GM21619 (cell line): Measurements from ENCODE around the gene FOCAD.

Source experiments
- ATAC-seq: cut with Tn5 transposase; IDR thresholded peaks from one replicate; pipeline ENCODE4 v1.9.1; 2021; ENCODE audit not compliant: unreplicated experiment

The FOCAD gene

GRCh38 chr9:20786807-20787206, 102.7 kb downstream of the FOCAD start:
- no peak for ATAC-seq

- no peak for ATAC-seq
Observed at GRCh38 chr9:20788526-20789451, 104.7 kb downstream of the FOCAD start.

- ATAC-seq, result no peak
Observed at GRCh38 chr9:20790721-20791120, 106.7 kb downstream of the FOCAD start.

DNA sequence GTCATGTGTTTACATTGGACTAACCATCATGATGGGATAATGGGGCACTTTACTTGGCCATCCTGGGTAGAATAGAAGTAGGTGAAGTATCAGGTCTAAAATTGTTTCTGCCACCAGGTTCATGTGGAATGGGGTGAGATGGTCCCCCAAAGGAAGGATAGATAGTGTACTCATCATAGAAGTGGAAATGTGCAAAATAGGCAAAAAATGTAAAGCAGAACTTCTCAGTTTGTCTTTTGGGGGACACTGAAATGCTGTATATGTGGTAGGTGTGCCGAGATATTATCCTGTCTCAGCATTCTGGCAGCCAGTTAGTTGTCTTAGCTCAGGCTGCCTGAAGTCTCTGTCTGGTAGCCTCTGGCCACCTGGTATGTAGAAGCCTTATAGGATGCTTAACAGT, 107.6 kb downstream of the FOCAD start:
- ATAC-seq, result no peak

DNA sequence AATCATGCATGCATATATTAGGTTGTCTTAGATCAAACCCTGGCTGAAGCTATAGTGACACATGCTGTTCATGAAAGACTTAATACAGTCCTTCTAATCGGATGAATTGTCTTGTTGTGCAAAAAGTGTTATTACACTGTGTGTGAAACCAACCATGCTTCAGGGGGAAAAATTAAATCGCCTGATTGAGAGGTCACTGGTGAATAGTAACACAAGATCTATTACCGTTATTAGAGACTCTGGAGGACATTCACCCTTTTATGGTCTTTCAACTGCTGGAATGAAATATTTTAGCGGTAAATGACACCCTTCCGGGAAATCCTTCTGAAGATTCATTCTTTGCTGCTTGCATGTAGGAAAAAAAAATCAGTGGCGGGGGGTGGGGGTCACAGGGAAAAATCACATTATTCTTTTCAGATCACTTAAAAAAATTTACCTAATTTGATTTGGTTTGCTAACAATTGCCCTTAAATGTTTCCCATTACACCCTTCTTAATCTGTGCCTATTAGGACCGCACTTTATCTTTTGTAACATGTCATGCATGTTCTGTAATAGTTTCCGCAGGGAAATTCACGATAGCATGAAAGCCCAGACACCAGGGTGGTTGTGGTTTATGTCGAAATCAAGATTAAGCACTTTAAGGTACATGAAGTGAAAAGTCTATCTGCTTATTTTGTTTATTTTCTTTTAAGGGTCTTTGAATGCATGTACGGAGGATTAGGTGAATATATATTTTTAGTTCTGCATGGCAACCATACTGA, 120.6 kb downstream of the FOCAD start:
- no peak for ATAC-seq

DNA sequence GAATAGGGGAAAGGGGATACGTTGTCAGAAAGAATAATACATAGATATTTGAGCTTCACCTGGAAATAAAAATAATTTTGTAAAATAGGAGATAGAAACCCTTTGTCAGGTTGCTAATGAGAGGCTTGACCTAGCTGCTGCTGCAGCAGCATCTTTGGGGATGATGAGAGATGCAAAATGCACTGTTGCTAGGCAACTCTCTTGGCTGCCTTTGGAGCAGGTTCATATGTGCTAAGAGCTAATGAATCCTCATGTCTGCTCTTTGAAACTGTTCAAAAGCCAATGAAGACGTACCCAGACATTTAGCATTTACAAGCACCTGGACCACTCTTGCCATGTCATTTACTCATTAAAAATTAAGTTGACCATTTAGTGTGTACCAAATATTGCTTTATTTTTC, 121.7 kb downstream of the FOCAD start:
- no peak for ATAC-seq

- ATAC-seq, result no peak
Observed at GRCh38 chr9:20808002-20808401, 123.9 kb downstream of the FOCAD start.

DNA sequence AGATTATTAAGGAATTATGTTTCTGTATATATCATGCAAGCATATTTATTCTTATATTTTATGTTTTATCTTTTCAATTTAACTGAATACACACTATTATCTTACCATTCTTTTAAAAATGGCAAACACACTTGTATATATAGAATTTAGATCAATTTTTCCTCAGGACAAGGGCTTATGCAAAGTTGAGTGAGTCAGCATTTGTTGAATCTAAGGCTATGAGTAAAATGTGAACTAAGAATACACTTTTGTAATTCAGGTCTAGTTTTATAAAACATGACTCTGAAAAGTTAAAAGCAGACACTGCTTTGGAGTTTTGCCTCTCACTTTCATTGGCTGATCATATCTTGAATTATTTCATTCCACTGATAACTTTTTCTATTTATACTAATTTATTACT, 127.8 kb downstream of the FOCAD start:
- no peak for ATAC-seq

DNA sequence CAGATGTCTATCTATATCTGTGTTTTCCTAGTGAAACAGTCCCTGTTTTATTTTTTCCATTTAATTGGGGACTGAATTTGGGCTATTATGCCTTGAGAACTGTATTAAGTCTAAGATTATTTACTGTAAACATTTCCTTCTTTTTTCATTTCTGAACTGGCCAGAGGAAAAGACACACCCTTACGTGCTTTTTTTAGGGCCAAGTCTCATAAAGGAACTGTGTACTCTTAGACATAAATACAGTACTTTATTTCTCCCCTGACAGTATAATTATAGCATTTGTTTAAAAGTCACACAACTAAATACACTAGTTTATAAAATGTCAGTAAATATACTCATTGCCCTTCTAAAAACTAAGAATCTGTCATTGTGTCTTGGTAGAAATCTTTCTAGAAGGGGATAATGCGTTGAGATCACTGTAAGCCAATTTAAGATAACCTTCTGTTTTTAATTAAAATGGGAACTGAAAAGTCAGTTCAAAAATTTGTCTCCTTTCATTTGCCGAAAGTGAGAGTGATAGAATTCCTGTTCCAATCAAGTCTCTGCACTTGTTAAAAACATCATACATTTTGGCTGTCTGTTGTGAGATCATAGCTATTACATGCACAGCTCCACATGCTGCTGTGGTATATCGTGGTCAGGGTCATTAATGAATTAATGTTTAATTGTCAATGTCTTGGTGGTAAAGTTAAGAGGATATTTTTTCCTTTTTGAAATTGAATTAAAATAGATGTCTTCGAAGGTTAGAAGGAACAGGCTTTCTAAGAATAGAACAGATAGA, 132.1 kb downstream of the FOCAD start:
- ATAC-seq, result no peak

DNA sequence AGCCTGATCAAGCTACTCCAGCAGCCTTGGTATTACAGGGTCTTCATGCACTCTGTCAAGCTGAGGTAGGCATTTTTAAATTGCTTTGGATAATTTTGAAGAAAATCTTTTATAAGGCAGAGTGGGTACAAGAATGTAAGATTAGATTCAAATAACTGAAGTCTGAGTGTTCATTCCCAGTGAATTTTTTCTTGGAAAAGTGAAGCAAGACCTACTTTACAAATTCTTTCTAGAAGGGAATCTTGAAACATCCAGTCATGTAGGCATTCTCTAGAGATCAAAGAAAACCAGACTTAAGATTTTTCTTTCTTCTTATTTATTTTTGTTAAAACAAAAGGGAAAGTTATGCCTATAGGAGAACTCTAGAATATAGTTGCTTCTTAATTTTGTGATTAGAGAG, 139.0 kb downstream of the FOCAD start:
- ATAC-seq, result no peak

DNA sequence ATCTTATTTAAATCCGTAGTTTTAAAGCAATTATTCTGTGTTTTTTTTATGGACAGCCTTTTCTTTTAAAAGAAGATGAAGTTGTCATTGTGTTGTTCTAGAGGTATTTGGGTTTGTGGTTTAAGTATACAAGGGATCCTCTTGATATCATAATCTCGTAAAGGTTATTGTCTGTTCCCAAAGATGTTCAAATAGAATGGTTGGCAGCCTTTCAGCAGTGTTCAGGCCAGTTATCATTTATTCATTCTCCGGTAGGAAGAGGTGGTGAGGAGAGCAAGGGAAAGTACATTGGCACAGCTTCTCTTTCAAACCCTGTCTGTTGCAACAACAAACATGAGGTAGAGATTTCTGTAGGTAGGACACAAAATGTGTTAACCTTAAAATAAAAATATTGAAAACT, 147.0 kb downstream of the FOCAD start:
- ATAC-seq, result no peak

DNA sequence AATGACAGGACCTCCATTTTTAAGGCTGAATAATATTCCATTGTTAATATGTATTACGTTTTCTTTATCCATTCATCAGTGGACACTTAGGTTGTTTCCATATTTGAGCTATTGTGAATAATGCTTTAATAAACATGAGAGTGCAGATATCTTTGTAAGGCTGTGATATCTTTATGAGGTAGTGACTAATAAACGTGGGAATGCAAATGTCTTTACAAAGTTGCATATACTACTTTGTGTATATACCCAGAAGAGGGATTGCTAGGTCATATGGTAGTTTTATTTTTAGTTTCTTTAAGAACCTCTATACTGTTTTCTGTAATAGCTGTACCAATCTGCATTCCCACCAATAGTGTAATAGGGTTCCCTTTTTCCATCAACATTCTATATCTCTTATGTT, 148.7 kb downstream of the FOCAD start:
- no peak for ATAC-seq

- ATAC-seq, result no peak
Observed at GRCh38 chr9:20835377-20836286, 151.6 kb downstream of the FOCAD start.

DNA sequence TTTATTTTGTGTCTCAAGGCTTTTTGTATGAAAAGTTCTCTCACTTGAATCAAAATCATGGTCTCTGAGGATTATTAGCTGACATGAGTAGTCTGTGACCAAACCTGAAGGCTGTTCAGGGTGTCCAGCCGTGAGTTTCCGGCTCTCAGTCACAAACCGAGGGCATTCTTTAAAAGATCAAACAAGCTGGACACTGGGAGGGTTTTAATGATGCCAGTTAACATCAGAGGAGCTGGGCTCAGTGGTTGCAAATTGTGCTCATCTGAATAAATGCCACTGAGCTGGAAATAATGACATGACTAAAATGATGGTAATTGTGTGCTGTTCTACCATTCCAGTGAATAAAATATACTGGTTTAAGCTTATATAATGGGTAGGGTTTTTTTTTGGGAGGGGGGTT, 153.1 kb downstream of the FOCAD start:
- ATAC-seq, result no peak

DNA sequence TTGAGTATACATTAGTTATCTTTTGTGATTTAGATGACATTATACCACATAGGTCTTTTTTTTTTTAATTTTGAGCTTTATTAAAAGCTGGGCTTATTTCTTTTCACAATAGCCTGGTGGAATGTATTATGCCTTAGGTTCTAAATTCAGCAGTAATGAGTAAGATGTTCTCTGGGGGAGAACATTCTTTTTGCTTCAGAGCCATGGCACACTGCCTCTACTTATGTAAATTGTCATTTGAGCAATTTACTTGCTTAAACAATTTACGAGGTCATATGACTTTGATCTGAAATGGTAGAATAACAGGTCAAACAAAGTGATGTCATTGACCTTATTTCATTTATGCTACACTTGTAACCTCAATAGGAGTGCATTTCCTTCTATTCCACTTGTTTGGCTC, 154.2 kb downstream of the FOCAD start:
- no peak for ATAC-seq

GRCh38 chr9:20844916-20845315, 160.9 kb downstream of the FOCAD start:
- ATAC-seq, result no peak

GRCh38 chr9:20848490-20848889, 164.4 kb downstream of the FOCAD start:
- no peak for ATAC-seq

DNA sequence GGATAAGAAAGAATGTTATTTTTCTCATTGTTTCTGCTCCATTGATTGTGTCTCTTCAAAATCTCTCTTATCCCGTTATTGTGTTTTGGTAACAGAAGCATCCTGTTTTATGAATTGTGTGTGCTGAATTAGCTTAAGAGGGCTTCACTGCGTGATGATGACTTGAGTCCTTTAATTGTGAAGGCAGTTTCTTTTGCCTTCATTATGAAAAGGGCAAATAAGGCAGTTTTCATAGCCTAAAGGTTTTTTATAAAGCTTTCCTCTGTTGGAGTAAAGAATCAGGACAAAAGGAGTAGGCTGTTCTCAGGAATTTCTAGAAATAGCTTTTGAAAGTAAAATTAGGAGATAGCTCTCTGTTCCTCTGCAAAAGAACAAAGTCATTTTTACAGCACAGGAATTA, 169.8 kb downstream of the FOCAD start:
- ATAC-seq, result no peak

DNA sequence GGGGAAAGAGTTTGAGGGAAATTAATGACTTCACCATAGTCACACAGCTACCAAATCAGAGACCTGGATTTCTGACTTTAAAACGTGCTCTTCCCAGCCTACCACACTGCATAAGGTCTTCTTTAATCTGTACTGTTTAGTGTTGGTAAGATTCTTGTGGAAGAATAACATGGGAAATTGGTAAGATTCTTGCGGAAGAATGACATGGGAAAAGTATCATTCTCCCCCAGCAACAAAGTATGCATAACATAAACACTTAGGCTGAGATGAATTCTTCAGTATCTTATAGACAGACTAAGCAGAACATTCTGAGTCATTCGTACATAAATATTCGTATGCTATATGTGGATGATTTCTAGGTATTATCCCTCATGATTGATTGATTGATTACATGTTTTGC, 170.4 kb downstream of the FOCAD start:
- ATAC-seq, result no peak

GRCh38 chr9:20863945-20864344, 179.9 kb downstream of the FOCAD start:
- no peak for ATAC-seq
